GM20000 (cell line): Measurements from ENCODE around the gene IL20.
"Not testable (repeated sequence)": the region's sequence is repeated elsewhere in the genome, so short reads cannot be mapped to it uniquely, and the experiment has no call there.

Experiments
- DNase-seq: peaks from one replicate; pipeline ENCODE4 v3.0.0; 2012; ENCODE audit warnings: low spot score
- CTCF ChIP-seq: IDR thresholded peaks from 2 replicates; pipeline ENCODE4 v1.5.1; 2012; ENCODE audit warnings: mild to moderate bottlenecking, control low read depth; ENCODE audit errors: extremely low read depth, missing control alignments

The IL20 gene

GRCh38 chr1:206851341-206852010, 13.9 kb upstream of the IL20 start:
- TF ChIP-seq CTCF, result no peak

GRCh38 chr1:206852662-206853061, 12.8 kb upstream of the IL20 start:
- not testable (repeated sequence) for DNase-seq

More at GRCh38 chr1:206851341-206852010, 13.9 kb upstream of the IL20 start:
- no peak for DNase-seq

GRCh38 chr1:206853696-206854095, 11.7 kb upstream of the IL20 start:
- DNase-seq, result not testable (repeated sequence)

- no peak for DNase-seq
- TF ChIP-seq CTCF, result no peak
Observed at GRCh38 chr1:206854401-206855129, 10.9 kb upstream of the IL20 start.

- DNase-seq, result no peak
- TF ChIP-seq CTCF, result no peak
Observed at GRCh38 chr1:206855859-206856258, 9.6 kb upstream of the IL20 start.

GRCh38 chr1:206856674-206857464, 8.6 kb upstream of the IL20 start:
- TF ChIP-seq CTCF, result no peak
- peak; percentile 19 for DNase-seq

GRCh38 chr1:206859082-206859521, 6.3 kb upstream of the IL20 start:
- no peak for TF ChIP-seq CTCF
- DNase-seq, result no peak

GRCh38 chr1:206860165-206860564, 5.3 kb upstream of the IL20 start:
- TF ChIP-seq CTCF, result no peak

More at GRCh38 chr1:206860165-206860564, 5.3 kb upstream of the IL20 start:
- DNase-seq, result no peak
